ENCODE results near the gene MAN2B2. TPM values are rescaled to one million over a fixed set of nuclear protein-coding genes. Genes with fewer than 3 reads are reported as not detected.
"Not testable (repeated sequence)": the region's sequence is repeated elsewhere in the genome, so short reads cannot be mapped to it uniquely, and the experiment has no call there.

MAN2B2 gene
- total RNA-seq, 4 donors from 2014 or later = 32.7 to 95.3 (median 80.2) TPM

- no peaks in the 10 kb centered on the region for H3K9me3 ChIP-seq
- DNase-seq = no peak
- no peak for TF ChIP-seq CTCF (IDR thresholded peaks at IDR 0.05)
- no peak for TF ChIP-seq POLR2A (IDR thresholded peaks at IDR 0.05)
- intact Hi-C loops (cut with DNase I) = no loop called here
- no peaks in the 10 kb centered on the region for H3K27me3 ChIP-seq
- no peak overlapping the region for H3K4me3 ChIP-seq (replicated peaks in 1 of 3)
- H3K36me3 ChIP-seq = no peaks in the 10 kb centered on the region
- WGBS, 2 donors = 97 to 98% methylated on average over 9 of the region's 9 CpGs
- H3K27ac ChIP-seq = no peak overlapping the region
- H3K4me1 ChIP-seq = peaks cover 5% of the 10 kb centered on the region in 2 donors
These were observed 90.3 kb downstream of the MAN2B2 start for GRCh38 chr4:6665320-6665654.

DNA sequence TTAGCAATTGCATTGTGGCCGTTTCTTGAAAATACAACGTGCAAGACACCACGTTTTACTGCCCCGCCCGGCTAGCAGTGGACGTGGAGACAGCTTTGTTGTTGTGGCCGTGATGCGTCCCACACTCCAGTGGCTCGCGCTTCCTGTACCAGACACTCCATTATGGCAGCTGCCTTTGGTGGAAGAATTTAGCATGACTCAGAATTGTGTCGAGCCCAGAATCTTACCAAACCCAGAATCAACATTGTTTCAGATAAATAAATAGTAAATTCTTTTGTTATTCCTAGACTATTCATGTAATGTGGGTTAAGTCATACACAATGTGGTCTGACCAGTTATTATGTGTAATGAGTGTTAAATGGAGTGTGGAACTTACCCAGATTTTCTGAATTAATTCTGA, 93.4 kb downstream of the MAN2B2 start:
- Histone ChIP-seq H3K27me3 (no peaks in the 10 kb centered on the region), H3K9me3 (no peaks in the 10 kb centered on the region), H3K36me3 (no peaks in the 10 kb centered on the region), H3K27ac (no peak overlapping the region), H3K4me3 (replicated peaks in 1 of 3) (no peak overlapping the region), H3K4me1 (peaks cover 5% of the 10 kb centered on the region in 2 donors)
- intact Hi-C loops (cut with DNase I) = loop anchor here (2.0 kb wide), 1 partner anchor 24 kb away; no protein-coding TSS in a partner anchor
- no peak for DNase-seq
- WGBS, 2 donors = 92 to 93% methylated on average over 11 of the region's 11 CpGs
- TF ChIP-seq CTCF (IDR thresholded peaks at IDR 0.05) = no peak
- no peak for TF ChIP-seq POLR2A (IDR thresholded peaks at IDR 0.05)

- DNase-seq = no peak
- TF ChIP-seq CTCF (IDR thresholded peaks at IDR 0.05) = no peak
- TF ChIP-seq POLR2A (IDR thresholded peaks at IDR 0.05) = no peak
- Histone ChIP-seq H3K27me3 (no peaks in the 10 kb centered on the region), H3K36me3 (peaks cover 0 to 6% of the 10 kb centered on the region in 2 donors), H3K27ac (no peak overlapping the region), H3K4me1 (peaks cover 19% of the 10 kb centered on the region in 2 donors), H3K4me3 (replicated peaks in 1 of 3) (no peak overlapping the region), H3K9me3 (no peaks in the 10 kb centered on the region)
- intact Hi-C loops (cut with DNase I) = loop anchor here (5.0 kb wide), 1 partner anchor 41 kb away; no protein-coding TSS in a partner anchor
- WGBS, 2 donors = 83 to 88% methylated on average over 1 of the region's 1 CpG
These were observed 96.7 kb downstream of the MAN2B2 start for GRCh38 chr4:6671648-6672047.

- no peaks in the 10 kb centered on the region for H3K9me3 ChIP-seq
- 96 to 99% methylated on average over 18 to 19 of the region's 19 CpGs for WGBS, 2 donors
- TF ChIP-seq POLR2A (IDR thresholded peaks at IDR 0.05) (no peak), CTCF (IDR thresholded peaks at IDR 0.05) (no peak)
- DNase-seq = no peak
- intact Hi-C loops (cut with DNase I) = loop anchor here (5.0 kb wide), 1 partner anchor 40 kb away; no protein-coding TSS in a partner anchor
- no peaks in the 10 kb centered on the region for H3K27me3 ChIP-seq
- no peak overlapping the region for H3K27ac ChIP-seq
- H3K4me3 ChIP-seq (replicated peaks in 1 of 3) = no peak overlapping the region
- H3K4me1 ChIP-seq = peaks cover 20 to 24% of the 10 kb centered on the region in 2 donors
- H3K36me3 ChIP-seq = peaks cover 0 to 6% of the 10 kb centered on the region in 2 donors
These were observed 97.1 kb downstream of the MAN2B2 start for GRCh38 chr4:6672131-6672530.

GRCh38 chr4:6672541-6673190, 97.7 kb downstream of the MAN2B2 start:
- 96 to 99% methylated on average over 5 to 17 of the region's 34 CpGs for WGBS, 2 donors
- DNase-seq; H3K9me3 ChIP-seq; H3K4me3 ChIP-seq (replicated peaks in 1 of 3); H3K27me3 ChIP-seq; H3K27ac ChIP-seq; H3K36me3 ChIP-seq: not testable (repeated sequence)
- H3K4me1 ChIP-seq = peaks cover 20 to 27% of the 10 kb centered on the region in 2 donors
- intact Hi-C loops (cut with DNase I) = loop anchor here (5.0 kb wide), 1 partner anchor 40 kb away; no protein-coding TSS in a partner anchor

Other genes starting within 250 kb of the MAN2B2 start
- 1 to 10 TPM in 1 of 4 donors, under 1 TPM in 2, not detected in 1; 0.15 to 1.5 (median 0.33) TPM for gene PPP2R2C, start 102.6 kb upstream of the MAN2B2 start, total RNA-seq
- 100 to 1,000 TPM; 258 to 314 (median 288) TPM for gene MRFAP1, start 65.5 kb downstream of the MAN2B2 start, total RNA-seq
- gene S100P, start 118.7 kb downstream of the MAN2B2 start, total RNA-seq = under 1 TPM in 1 of 4 donors, not detected in 3; 0.56 TPM
- 10 to 100 TPM; 70.5 to 93.9 (median 76.2) TPM for gene MRFAP1L1, start 134.7 kb downstream of the MAN2B2 start, total RNA-seq
- gene BLOC1S4, start 141.0 kb downstream of the MAN2B2 start, total RNA-seq = 10 to 100 TPM; 11.7 to 31.3 (median 22.1) TPM
- 10 to 100 TPM; 37.1 to 73.2 (median 50.6) TPM for gene KIAA0232, start 207.5 kb downstream of the MAN2B2 start, total RNA-seq